Astrocyte of the cerebellum (primary cell): Measurements from ENCODE around the gene OSBPL8.

ENCODE experiments used
- DNase-seq: peaks from one replicate; pipeline ENCODE4 v3.0.0-alpha.2; 2011; ENCODE audit warnings: low read depth
- H3K4me3 ChIP-seq: 2 replicates; pipeline ENCODE4 v1.5.1; 2011; ENCODE audit warnings: mild to moderate bottlenecking, low read depth, low read length, moderate library complexity
- CTCF ChIP-seq: IDR thresholded peaks from 2 replicates; pipeline ENCODE4 v1.5.1; 2012; ENCODE audit warnings: low read length, low read depth, moderate library complexity, mild to moderate bottlenecking; ENCODE audit errors: missing control alignments
- in situ Hi-C: cut with HindIII; loops from 2 replicates; pipeline ENCODE4 v1.10.0; 2017; ENCODE audit warnings: low sequenced_read_pairs

OSBPL8 gene

GRCh38 chr12:76556368-76556767, 3.2 kb downstream of the OSBPL8 start:
- in situ Hi-C loops, result no loop called here
- no peak for TF ChIP-seq CTCF
- no peak overlapping the region for H3K4me3 ChIP-seq
- DNase-seq, result no peak

GRCh38 chr12:76555797-76556196, 3.8 kb downstream of the OSBPL8 start:
- in situ Hi-C loops, result no loop called here
- H3K4me3 ChIP-seq, result no peak overlapping the region
- DNase-seq, result no peak
- no peak for TF ChIP-seq CTCF

GRCh38 chr12:76555231-76555767, 4.3 kb downstream of the OSBPL8 start:
- no peak for TF ChIP-seq CTCF
- in situ Hi-C loops, result no loop called here
- no peak for DNase-seq
- H3K4me3 ChIP-seq, result no peak overlapping the region

- DNase-seq, result no peak
- no peak overlapping the region for H3K4me3 ChIP-seq
- in situ Hi-C loops, result no loop called here
- no peak for TF ChIP-seq CTCF
Measured at GRCh38 chr12:76554405-76555230, 5.0 kb downstream of the OSBPL8 start.

GRCh38 chr12:76552343-76552938, 7.1 kb downstream of the OSBPL8 start:
- H3K4me3 ChIP-seq, result no peak overlapping the region
- TF ChIP-seq CTCF, result no peak
- no peak for DNase-seq
- in situ Hi-C loops, result no loop called here

- in situ Hi-C loops, result no loop called here
- DNase-seq, result no peak
- TF ChIP-seq CTCF, result no peak
- no peak overlapping the region for H3K4me3 ChIP-seq
Measured at GRCh38 chr12:76551482-76551888, 8.1 kb downstream of the OSBPL8 start.
